Measurements from ENCODE around the gene TSPEAR. TPM values are rescaled to one million over a fixed set of nuclear protein-coding genes. Genes with fewer than 3 reads are reported as not detected.

TSPEAR gene
- total and polyA plus RNA-seq, 2 donors (not counting 1 experiment from before 2014, with no cell fraction given), result not detected

GRCh38 chr21:44706026-44706705, 5.2 kb downstream of the TSPEAR start:
- Histone ChIP-seq H3K27me3 (ENCODE audit: control insufficient read depth, insufficient read depth, low read length) (peaks cover 45% of the 10 kb centered on the region), H3K27ac (ENCODE audit: insufficient read depth, low read length) (no peak overlapping the region), H2AFZ (ENCODE audit: low read length) (no peak overlapping the region), H3K4me1 (ENCODE audit: control insufficient read depth, extremely low read depth, insufficient read depth, low read length) (no peaks in the 10 kb centered on the region), H3K79me2 (ENCODE audit: control insufficient read depth, insufficient read depth, low read length) (no peaks in the 10 kb centered on the region), H4K20me1 (ENCODE audit: control insufficient read depth, extremely low read depth, insufficient read depth, low read length) (no peaks in the 10 kb centered on the region), H3K4me2 (ENCODE audit: extremely low read depth, insufficient read depth, low read length) (no peak overlapping the region), H3K9ac (ENCODE audit: insufficient read depth, low read length) (no peak overlapping the region), H3K4me3 (replicated peaks in 1 of 4; ENCODE audit: control extremely low read depth in 1 of 4, insufficient read depth in 1 of 4, low read depth in 3 of 4, low read length in 4 of 4) (no peak overlapping the region), H3K9me3 (ENCODE audit: control insufficient read depth, insufficient read depth, low read depth, low read length) (no peaks in the 10 kb centered on the region), H3K36me3 (ENCODE audit: control insufficient read depth, insufficient read depth, low read length) (no peaks in the 10 kb centered on the region)
- TF ChIP-seq EZH2 (IDR thresholded peaks at IDR 0.05; ENCODE audit: low read length, missing control alignments), result peak; percentile 20
- no peak for TF ChIP-seq CTCF (conservative IDR thresholded peaks at IDR 0.05 in 1 of 2, IDR thresholded peaks at IDR 0.05 in 1 of 2; ENCODE audit: low read depth in 1 of 2, low read length in 2 of 2)
- no peak for DNase-seq (ENCODE audit: low read depth in 2 of 2)

- Histone ChIP-seq H3K9ac (ENCODE audit: insufficient read depth, low read length) (no peak overlapping the region), H3K4me1 (ENCODE audit: control insufficient read depth, extremely low read depth, insufficient read depth, low read length) (no peaks in the 10 kb centered on the region), H3K79me2 (ENCODE audit: control insufficient read depth, insufficient read depth, low read length) (no peaks in the 10 kb centered on the region), H3K4me2 (ENCODE audit: extremely low read depth, insufficient read depth, low read length) (no peak overlapping the region), H4K20me1 (ENCODE audit: control insufficient read depth, extremely low read depth, insufficient read depth, low read length) (no peaks in the 10 kb centered on the region), H3K4me3 (replicated peaks in 1 of 4; ENCODE audit: control extremely low read depth in 1 of 4, insufficient read depth in 1 of 4, low read depth in 3 of 4, low read length in 4 of 4) (no peak overlapping the region), H2AFZ (ENCODE audit: low read length) (no peak overlapping the region), H3K27ac (ENCODE audit: insufficient read depth, low read length) (no peak overlapping the region), H3K27me3 (ENCODE audit: control insufficient read depth, insufficient read depth, low read length) (peaks cover 30% of the 10 kb centered on the region), H3K36me3 (ENCODE audit: control insufficient read depth, insufficient read depth, low read length) (no peaks in the 10 kb centered on the region), H3K9me3 (ENCODE audit: control insufficient read depth, insufficient read depth, low read depth, low read length) (no peaks in the 10 kb centered on the region)
- DNase-seq (ENCODE audit: low read depth in 2 of 2), result no peak
- TF ChIP-seq CTCF (conservative IDR thresholded peaks at IDR 0.05 in 1 of 2, IDR thresholded peaks at IDR 0.05 in 1 of 2; ENCODE audit: low read depth in 1 of 2, low read length in 2 of 2) (no peak), EZH2 (IDR thresholded peaks at IDR 0.05; ENCODE audit: low read length, missing control alignments) (no peak)
Observed at GRCh38 chr21:44704636-44705001, 6.8 kb downstream of the TSPEAR start.

GRCh38 chr21:44703731-44704635, 7.4 kb downstream of the TSPEAR start:
- no peaks in the 10 kb centered on the region for H3K9me3 ChIP-seq (ENCODE audit: control insufficient read depth, insufficient read depth, low read depth, low read length)
- TF ChIP-seq EZH2 (IDR thresholded peaks at IDR 0.05; ENCODE audit: low read length, missing control alignments) (no peak), CTCF (conservative IDR thresholded peaks at IDR 0.05 in 1 of 2, IDR thresholded peaks at IDR 0.05 in 1 of 2; ENCODE audit: low read depth in 1 of 2, low read length in 2 of 2) (no peak)
- no peaks in the 10 kb centered on the region for H4K20me1 ChIP-seq (ENCODE audit: control insufficient read depth, extremely low read depth, insufficient read depth, low read length)
- no peaks in the 10 kb centered on the region for H3K79me2 ChIP-seq (ENCODE audit: control insufficient read depth, insufficient read depth, low read length)
- peaks cover 23% of the 10 kb centered on the region for H3K27me3 ChIP-seq (ENCODE audit: control insufficient read depth, insufficient read depth, low read length)
- H3K4me2 ChIP-seq (ENCODE audit: extremely low read depth, insufficient read depth, low read length), result no peak overlapping the region
- DNase-seq (ENCODE audit: low read depth in 2 of 2), result no peak
- no peak overlapping the region for H3K9ac ChIP-seq (ENCODE audit: insufficient read depth, low read length)
- H3K36me3 ChIP-seq (ENCODE audit: control insufficient read depth, insufficient read depth, low read length), result no peaks in the 10 kb centered on the region
- no peak overlapping the region for H2AFZ ChIP-seq (ENCODE audit: low read length)
- H3K4me3 ChIP-seq (replicated peaks in 1 of 4; ENCODE audit: control extremely low read depth in 1 of 4, insufficient read depth in 1 of 4, low read depth in 3 of 4, low read length in 4 of 4), result no peak overlapping the region
- H3K4me1 ChIP-seq (ENCODE audit: control insufficient read depth, extremely low read depth, insufficient read depth, low read length), result no peaks in the 10 kb centered on the region
- no peak overlapping the region for H3K27ac ChIP-seq (ENCODE audit: insufficient read depth, low read length)

Data from fibroblast of lung (primary cell).